Stimulated activated CD8-positive, alpha-beta memory T cell treated with anti-CD3 and anti-CD28 coated beads, Interleukin-4, amount 100 ng/mL, for 24 hours (primary cell): ENCODE data around the gene SESN1.

Source experiments
- DNase-seq: peaks from one replicate; pipeline ENCODE4 v3.0.0-alpha.2; 2020; ENCODE audit warnings: low read depth

Gene SESN1

DNA sequence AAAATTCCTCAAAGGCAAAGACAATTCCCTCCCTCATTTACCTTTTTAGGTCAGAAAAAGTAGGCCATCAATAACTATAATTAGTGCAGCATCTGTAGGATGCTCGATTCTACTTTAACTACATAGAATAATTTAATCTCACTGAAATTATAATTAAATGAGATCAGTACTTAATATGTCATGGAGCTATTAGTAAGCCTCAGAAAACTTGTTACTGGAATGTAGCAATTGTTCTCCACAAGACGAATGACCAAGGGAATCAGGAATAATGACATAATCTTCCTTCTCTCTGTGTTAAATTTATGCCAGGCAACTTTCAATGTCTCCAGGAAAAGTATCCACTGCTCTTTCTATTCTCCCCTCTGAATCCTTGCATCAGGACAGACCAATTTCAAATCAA lies 34.1 kb downstream of the SESN1 start:
- DNase-seq: no peak

DNA sequence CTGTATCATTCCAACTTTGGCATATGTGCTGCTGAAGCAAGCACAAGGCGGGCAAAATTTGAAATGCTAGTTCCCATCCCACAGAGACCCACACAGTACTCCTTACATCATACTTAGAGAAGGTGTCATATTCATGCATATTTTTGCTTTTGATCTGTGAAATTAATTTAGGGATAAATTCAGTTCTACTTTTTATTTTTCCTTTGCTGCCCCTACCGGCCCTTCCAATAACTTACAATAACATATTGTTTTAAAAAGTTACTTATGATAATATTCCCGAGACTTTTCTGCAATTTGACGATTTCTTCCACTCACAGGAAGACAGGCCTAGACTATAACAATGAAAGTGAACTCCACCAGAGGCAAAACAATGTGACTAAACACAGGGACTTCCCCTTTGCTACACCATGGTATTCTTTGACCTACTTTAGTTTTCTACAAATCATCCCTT lies 35.0 kb downstream of the SESN1 start:
- DNase-seq: no peak

DNA sequence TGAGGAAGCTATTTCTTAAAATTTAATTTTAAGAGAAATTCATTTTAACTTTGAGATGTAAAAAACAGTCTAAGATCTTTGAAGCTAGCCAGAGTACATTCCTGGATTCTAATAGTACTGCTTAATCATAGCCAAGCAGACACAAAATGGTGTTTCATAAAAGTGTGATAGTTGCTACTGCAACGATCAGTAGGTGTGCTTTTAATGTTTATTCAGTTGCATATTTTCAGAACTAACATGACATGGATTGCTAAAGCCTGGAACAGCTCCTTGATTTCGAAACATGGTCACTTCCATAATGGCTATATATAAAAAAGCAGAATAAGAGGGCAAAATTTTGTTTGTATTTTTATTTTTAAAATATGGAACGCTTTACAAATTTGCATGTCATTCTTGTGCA lies 35.5 kb downstream of the SESN1 start:
- DNase-seq: no peak

DNA sequence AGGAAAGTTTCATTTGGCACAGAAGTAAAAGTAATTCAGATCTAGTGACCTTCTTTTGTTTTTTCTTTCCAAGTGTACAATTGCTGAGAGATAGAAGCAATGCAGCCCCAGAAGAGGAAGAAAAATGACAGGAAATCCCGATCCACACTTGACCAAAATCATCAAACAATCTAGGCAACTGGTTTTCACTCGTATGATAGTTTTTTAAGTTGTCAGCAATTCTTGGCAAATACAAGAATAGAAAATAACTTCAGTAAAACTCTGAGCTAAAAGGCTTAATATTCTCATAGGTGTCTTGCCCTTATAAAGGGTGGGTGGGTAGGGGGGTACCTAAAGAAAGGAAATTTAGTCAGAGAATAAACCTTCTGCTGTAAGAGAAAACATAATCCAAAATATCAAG lies 36.0 kb downstream of the SESN1 start:
- no peak for DNase-seq

DNA sequence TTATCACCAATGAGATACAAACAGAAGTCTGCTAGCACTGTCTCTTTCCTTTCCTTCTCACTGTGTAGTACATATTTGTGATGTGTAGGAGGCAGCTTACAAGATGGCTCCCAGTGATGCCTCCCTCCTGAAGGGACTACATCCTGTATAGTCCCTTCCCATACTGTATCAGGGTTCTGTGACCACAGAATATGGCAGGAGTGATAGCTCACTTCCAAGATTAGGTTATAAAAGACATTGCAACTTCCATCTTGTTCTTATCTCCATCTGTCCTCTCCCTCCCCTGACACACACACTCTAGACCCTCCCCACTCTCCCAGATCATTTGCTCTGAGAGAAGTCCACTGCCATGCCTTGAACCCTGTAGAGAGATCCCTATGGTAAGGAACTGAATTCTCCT lies 38.0 kb downstream of the SESN1 start:
- DNase-seq: no peak

DNA sequence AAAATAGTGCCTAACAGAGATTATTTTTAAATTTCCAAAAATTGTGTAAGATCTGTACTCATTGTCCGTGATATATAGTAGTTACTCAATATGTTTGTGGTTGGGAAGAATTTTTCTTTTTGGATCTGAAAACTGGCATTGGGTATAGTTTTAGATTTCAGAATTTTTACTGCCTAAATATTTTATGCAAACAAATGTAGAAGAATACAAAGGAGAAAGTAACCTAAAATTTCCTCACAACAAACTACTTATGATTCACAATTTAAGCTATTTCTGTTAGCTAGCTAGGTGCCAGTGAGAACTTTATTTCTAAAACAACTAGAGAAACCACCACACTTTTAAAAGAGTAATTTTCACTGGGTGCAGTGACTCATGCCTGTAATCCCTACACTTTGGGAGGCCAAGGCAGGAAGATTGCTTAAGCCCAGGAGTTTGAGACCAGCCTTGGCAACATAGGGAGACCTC lies 38.8 kb downstream of the SESN1 start:
- no peak for DNase-seq

DNA sequence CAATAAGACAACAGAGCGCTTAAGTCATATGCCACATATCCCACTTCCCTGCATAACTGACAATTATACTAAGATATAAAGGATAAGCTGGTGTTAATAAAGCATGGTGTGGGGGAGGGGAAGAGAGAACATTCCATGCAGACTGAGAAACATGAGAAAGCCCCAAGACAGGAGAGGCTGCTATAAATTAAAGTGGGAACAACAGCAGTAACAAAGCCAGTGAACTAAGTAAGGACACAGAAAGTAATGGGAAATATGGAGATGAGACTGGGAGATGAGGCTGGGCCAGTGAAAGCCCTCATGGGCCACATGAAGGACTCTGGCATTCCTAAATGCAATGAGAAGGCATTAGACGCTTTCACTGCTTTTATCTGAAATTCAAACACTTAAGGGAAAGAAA lies 41.3 kb downstream of the SESN1 start:
- DNase-seq: no peak

DNA sequence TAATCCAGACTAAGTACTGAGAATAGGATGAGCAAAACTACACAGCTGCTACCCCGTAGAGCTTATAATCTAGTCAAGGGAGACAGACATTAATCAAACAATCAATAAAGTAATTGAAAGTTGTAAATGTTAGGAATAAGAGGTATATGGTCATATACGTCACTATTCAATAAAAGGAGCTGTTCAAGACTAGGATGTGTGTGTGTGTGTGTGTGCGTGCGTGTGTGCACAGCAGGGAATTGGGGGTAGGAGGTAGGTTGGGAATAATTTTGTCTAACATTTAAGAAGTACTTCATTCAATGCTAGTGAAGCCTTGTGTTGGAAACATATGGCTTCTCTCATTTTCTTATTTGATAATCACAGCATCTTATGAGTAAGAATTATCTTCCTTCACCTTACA lies 41.8 kb downstream of the SESN1 start:
- no peak for DNase-seq

DNA sequence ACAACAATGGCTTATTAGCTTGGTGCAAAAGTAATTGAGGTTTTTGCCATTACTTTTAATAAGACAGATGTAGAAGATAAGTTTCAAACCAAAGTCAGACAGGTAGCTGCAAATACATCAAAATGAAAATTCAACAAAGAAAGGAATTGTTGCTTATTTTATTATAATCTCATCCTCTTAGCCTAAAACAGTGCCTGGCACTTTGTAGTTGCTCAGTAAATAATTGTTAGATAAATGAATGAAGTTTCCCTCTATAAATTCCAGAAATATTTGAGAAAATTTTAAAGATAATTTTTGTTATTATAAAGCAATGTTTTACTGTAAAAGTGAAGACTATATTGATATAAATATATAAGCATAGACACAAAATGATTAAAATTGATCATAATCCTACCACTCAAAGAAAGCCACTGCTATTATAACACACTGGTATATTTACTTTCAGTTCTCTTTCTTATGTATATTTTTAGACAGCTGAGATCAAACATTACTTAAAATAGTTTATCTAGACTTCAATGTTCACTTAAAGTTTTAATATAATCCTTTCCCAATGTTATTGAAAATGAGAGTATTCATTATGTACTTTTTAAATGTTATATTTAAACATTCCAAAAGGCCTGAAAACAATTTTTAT lies 42.5 kb downstream of the SESN1 start:
- no peak for DNase-seq

DNA sequence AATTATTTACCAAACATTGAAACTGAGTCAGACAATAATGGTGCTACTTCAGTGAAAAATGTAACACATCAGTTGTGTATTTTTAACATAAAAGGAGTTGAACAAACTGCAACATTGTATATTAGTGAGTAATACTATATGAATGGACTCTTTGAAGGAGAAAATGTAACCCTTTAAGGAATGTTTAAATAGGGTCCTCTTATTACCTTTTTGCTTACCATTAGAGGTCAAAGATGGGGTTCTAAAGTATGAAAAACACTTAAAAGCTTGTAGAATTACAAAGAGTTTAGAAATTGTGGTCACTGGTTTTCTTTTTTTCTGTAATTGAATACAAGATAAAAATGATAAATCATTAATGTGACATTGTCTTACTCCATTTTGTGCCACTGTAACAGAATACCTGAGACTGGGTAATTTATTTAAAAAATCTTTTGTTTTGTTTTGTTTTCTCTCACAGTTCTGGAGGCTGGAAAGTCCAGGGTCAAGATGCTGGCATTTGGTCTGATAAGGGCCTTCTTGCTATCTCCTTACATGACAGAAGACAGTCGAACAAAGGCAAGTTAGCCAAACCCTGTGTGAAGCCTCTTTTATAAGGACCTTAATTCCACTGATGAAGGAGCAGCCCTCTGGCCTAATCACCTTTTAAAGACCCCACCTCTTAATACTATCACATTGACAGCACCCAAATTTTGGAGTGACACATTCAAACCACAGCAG lies 43.2 kb downstream of the SESN1 start:
- DNase-seq: no peak

DNA sequence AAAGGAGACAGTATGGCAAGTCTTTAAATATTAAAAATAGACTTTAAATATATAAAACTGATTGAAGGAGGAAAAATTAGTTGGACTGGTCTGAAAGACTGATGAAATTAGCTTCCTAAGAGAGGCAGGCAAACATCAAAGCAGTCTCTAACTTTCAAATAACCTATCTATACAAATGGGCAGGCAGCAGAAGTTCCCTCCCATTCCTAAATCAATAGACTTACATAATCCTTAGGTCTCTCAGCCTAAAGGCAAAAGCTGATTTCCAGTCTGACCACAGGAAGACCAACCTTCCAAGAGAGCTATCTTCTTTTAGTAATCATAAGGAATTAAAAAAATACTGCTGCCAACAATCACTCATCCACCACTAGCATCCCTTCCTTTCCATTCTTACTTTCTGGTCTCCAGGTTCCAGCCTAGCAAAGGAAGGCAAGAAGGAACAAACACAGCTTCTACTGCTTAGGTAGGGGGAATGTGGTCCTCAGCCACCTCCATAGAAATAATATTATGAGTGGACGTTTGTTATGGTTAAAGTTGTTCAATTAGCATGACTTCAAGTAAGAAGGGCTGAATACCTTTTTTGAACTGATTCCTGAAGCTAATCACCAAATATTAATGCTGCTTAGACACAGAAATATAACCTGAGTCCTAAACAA lies 44.1 kb downstream of the SESN1 start:
- DNase-seq: no peak

DNA sequence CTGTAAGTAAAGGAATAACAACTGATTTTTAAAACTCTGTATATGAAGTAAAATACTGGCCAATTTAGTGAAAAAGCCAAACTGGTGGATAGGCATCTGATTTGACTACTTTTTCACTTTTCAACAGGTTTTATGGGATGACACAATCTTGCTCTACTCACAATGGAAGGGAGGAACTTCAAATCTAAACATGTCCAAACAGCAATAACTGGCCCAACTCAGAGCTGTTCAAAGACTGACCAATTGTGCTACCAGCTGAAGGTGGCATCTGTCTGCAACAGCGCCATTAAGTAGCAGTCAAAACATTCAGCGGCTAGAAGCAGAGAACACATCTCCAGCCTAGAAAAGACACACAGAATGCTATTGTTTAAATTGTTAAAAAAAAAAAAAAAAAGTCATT lies 44.6 kb downstream of the SESN1 start:
- DNase-seq: no peak

DNA sequence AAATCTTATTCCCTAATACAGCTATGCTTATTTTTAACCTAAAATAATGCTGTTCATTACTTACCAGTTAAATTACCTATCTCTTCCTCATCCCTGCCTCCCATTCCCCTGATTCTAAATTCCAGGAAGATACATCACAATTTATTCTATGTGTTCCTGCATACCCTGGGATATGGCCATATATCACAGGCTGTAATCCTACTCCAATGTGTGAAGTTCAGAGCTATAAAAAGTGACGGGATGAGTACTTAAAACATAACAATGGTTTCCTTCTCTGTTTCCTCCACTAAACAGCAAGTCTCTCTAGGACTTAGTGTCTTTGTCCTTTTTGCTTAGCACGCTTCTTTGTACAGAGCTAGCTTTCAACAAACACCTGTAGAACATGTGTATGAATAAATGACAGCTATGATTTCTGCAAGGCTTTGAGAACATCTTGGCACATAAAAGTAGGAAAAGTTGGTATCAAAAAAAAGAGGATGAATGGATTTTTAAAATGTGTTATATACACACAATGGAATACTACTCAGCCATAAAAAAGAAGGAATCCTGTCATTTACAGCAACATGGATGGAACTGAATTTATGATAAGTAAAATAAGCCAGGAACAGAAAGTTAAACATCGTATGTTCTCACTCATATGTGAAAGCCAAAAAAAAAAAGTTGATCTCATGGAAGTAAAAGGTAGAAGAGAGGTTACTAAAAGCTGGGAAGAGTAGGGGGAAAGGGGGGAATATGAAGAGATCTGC lies 45.8 kb downstream of the SESN1 start:
- DNase-seq: no peak

DNA sequence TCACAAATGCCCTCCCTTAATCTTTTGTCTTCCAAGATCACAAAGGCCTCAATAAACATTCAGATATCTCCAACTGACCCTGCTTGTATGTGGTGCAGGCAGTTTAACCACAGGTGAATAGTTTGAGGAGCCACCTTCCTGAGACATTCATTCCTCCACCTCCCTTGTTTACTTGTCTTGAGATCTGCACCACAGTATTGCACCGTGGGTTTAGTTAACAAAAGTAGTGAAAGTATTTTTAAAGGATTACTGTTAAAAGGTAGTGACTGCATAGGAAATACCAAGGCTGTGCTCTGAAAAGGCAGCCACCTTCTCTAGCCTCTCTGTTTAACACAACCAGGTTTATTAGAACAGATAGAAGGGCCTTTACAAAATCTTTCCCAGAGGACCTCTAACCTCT lies 46.5 kb downstream of the SESN1 start:
- DNase-seq: no peak

DNA sequence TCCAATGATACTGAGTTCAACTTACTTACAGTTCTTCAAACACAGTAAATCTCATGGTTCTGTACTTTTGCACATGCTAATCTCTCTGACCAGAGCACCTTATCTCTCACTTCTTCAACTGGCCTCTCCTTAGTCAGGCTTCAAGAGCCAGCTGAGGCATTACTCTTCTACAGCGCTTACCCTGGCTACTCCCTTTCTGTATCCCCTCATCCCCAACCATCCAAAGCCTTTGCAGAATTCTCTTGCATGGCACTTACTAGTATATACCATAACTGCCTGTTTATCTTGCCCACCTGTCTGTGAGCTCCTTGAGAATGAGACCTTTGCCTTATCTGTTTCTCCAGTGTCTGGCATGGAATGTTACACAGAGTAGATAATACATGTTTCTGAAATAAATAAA lies 49.2 kb downstream of the SESN1 start:
- no peak for DNase-seq

DNA sequence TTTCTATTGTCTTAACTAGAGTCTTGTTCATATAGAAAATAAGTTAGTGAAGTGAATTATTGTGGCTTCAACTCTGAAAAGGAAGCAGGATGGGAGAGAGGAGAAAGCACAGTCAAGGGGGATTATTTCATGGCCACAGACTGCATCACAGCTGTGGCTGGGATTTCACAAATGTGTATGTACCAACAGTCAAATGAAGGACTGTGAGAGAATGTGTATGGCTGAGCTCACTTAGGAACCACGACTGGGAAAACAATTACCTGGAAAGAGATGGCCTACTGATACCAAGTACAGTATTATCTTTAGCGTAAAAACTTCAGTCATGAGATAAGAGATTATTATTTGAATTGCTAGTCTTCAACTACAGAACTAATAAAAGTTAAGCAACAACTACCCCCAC lies 54.9 kb downstream of the SESN1 start:
- no peak for DNase-seq

DNA sequence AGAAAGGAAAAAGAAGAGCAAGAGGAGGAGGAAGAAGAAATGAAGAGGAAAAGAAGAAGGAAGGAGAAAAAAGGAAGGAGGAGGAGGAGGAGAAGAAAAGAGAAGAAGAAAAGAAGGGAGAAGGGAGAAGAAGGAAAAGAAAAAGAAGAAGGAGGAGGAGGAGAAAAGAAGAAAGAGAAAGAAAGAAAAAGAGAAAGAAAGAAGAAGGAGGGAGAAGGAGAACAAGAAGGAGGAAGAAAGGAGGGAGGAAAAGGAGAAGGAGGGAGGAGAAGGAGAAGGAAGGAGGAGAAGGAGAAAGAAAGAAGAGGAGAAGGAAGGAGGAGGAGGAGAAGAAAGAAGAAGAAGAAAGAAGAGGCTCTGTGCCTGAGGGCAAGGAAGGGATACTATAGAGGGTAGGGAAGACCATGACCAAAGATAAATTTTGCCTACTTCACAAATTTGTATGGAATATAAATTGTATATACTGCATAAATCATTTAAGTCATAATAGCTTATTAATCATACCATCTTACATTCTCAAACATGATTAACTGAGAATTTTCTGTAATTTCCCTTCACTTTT lies 55.7 kb downstream of the SESN1 start:
- no peak for DNase-seq

DNA sequence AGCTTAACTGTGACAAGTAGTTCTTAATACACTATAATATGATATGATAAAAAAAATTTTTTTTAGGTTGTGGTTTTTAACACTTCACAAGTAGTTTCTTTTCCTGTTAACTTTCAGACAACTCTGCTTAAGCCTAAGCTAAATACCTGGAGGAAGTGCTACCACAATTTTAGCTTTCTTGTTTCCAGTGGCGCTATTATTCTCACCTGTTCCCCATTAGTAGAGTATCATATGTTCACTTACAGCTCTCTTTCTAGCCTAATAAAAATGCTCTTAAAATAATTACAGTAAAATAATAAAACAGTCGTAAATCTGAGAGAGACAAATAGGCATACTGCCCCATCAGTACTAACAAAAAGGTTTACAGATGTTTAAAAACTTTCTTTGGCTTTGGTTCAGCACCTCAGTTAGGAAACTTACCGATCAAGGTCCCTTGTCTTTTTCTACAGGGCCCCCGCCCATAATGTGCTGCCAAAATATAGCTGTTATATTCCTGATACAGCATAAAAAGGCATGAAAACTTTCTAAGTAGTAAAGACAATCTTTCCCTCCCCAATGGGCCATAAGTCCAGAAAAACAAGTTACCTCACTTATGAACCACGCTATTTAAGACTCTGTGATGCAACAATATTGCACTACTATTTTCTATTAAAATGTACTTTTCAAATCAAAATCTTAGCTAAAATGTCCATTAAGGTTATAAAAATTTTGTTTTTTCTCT lies 57.9 kb downstream of the SESN1 start:
- DNase-seq: no peak

DNA sequence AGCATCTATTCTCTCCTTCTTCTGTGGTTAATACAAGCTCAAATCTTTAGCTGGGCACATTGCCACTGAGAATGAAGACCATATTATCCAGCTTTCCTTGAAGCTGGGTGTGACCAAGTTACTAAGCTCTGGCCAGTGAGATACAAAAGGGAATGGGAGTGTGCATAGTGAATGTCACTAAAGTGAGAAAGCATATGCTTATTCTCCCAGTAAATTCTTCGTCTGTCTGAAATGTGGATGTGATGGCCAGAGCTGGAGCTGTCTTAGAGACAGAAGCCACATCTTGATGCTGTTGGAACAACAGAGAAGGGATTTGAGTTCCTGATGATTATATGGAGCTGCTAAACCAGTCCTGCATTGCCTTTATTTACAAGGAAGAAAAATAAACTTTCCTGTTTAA lies 60.1 kb downstream of the SESN1 start:
- no peak for DNase-seq

DNA sequence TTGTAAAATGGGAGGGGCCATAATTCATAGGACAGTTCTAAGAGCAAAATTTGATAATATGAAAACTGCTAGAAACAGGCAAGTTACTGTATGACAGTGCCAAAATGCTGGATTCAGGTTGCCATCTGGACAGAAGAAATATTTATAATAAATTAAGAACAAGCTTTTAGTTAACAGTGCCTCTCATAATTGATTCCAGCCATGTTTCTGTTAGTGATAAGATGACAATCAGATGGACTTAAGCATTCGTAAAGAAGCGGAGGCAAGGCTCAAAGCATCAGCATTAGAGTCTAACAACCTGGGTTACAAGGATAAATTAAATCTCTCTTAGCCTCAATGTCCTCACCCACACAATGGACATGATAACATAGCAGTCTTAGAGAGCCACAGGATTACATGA lies 61.0 kb downstream of the SESN1 start:
- no peak for DNase-seq

DNA sequence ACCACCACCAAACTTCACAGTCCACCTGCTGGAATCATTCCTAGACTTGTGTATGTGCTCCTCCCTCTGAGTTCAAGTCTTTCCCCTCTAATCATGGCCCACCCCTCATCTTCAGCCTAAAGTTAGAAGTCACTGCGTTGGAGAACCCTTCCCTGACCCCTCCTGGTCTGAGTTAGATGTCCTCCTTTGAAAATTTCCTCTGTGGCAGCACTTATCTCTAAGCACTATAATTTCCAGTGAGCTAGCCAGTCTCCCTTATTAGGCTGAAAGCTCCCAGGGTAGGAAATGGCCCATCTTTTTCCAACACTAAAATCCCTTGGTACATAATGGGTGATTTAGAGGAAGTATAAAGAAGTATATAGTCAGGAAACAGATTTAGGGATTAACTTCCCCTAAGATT lies 63.2 kb downstream of the SESN1 start:
- no peak for DNase-seq

DNA sequence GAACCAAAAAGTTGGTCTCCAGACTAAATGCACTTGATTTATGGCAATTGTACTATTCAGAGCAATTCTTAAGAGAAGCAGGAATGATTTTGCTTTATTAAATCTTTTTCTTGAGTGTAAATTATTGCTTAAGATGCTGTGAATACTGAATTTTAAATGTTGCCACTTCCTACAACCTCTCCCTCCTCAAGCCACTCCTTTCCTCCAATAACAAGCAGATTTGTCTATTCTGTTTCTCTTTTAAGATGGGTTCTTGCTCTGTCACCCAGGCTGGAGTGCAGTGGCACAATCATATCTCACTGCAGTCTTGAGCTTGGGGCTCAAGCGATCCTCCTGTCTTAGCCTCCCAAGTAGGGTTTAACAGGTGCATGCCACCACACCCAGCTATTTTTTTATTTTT lies 65.3 kb downstream of the SESN1 start:
- DNase-seq: no peak
